IgD-negative memory B cell (primary cell): Measurements from ENCODE around the gene ADCY1. TPM values are rescaled to one million over a fixed set of nuclear protein-coding genes. Genes with fewer than 3 reads are reported as not detected.

Experiments
- H3K27ac Mint-ChIP-seq, 3 donors: one replicate each; pipeline ENCODE4 v1.8.0; 2020 to 2022; ENCODE audit warnings: mild to moderate bottlenecking in 3 of 3, mixed read lengths in 3 of 3, moderate library complexity in 1 of 3
- H3K27me3 Mint-ChIP-seq: one replicate; pipeline ENCODE4 v1.8.0; 2021; ENCODE audit warnings: mixed read lengths
- H3K36me3 Mint-ChIP-seq: one replicate; pipeline ENCODE4 v1.8.0; 2020; ENCODE audit warnings: mild to moderate bottlenecking, mixed read lengths
- H3K4me1 Mint-ChIP-seq, 3 donors: one replicate each; pipeline ENCODE4 v1.8.0; 2020 to 2022; ENCODE audit warnings: mixed read lengths in 3 of 3, mild to moderate bottlenecking in 1 of 3
- H3K4me3 Mint-ChIP-seq, 4 donors: one replicate each; pipeline ENCODE4 v1.8.0; 2020 to 2022; ENCODE audit warnings: mild to moderate bottlenecking in 4 of 4, mixed read lengths in 4 of 4, moderate library complexity in 3 of 4
- H3K9me3 Mint-ChIP-seq, 3 donors: one replicate each; pipeline ENCODE4 v1.8.0; 2020 to 2021; ENCODE audit warnings: mixed read lengths in 3 of 3, mild to moderate bottlenecking in 1 of 3
- polyA plus RNA-seq: library from polyadenylated mRNA; unstranded; fragments of 300-500 nt; fragmentation: Illumina TruSeq; gene quantifications from one replicate; pipeline ENCODE4 v1.2.3, GENCODE V29; 2021

ADCY1 gene
- polyA plus RNA-seq, 1 donor from 2014 or later: 0.18 TPM

DNA sequence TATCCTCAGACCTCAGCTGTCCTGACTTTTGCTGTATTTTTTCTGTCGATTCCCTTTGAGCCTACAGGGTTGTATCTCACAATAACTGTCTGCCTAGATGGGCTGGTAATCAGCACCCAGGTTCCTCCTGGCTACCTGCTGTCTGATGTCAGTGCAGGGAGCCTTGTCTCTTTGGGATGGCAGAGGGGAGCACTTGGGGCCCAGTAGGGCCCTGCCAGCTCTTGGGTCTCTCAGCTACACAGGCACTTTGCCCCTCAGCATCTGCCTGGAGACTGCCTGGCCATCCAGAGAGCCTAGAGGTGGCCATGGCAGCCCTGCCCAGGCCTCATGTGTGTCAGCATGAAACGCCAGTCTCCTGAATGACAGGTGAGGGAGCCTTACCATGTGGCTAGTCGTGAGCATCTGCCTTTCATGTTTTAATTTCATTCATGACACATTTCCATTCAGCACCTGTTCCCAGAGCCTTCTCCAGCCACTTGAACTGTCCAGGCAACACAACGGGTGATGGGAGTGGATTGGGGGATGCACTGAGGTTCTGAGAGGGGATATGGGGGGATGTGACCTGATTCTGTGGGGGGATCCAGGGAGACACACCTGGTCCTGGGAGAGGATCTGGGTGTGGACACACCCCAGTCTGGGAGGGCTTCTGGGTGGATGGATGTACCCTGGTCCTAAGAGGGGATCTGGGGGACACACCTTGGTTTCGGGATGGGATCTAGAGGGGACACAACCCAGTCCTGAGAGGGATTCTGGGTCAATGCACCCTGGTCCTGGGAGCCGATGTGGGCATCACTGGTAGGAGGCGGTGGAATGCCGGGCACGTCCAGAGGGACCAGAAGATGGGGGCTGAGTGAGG is 21.9 kb downstream of the ADCY1 start:
- Mint-ChIP-seq H3K4me3 (no peak overlapping the region), H3K27me3 (no peaks in the 10 kb centered on the region), H3K4me1 (no peaks in the 10 kb centered on the region), H3K27ac (no peak overlapping the region), H3K9me3 (no peaks in the 10 kb centered on the region), H3K36me3 (no peaks in the 10 kb centered on the region)

DNA sequence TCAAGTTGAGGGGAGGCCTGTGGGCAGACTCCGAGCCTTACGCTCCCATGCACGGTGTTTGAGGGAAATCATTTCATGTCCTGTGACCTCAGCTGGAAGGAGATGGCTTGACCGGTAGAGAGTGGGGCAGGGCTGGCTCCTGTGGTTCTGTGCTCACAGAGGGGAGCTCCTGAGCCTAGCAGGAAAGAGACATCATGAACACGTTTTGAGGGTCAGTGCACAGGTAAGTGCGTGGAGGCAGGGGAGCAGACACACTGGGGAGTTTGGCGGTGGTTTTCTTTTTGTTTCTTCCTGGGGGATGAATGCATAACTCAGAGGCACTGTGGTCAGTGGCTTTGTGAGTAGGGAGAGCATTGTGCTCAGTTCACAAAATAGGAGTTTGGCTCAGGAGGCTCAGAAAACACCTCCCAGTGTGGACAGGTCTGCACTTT is 22.5 kb downstream of the ADCY1 start:
- no peaks in the 10 kb centered on the region for H3K4me1 Mint-ChIP-seq
- no peaks in the 10 kb centered on the region for H3K27me3 Mint-ChIP-seq
- no peak overlapping the region for H3K27ac Mint-ChIP-seq
- H3K36me3 Mint-ChIP-seq: no peaks in the 10 kb centered on the region
- H3K4me3 Mint-ChIP-seq: no peak overlapping the region
- H3K9me3 Mint-ChIP-seq: no peaks in the 10 kb centered on the region

DNA sequence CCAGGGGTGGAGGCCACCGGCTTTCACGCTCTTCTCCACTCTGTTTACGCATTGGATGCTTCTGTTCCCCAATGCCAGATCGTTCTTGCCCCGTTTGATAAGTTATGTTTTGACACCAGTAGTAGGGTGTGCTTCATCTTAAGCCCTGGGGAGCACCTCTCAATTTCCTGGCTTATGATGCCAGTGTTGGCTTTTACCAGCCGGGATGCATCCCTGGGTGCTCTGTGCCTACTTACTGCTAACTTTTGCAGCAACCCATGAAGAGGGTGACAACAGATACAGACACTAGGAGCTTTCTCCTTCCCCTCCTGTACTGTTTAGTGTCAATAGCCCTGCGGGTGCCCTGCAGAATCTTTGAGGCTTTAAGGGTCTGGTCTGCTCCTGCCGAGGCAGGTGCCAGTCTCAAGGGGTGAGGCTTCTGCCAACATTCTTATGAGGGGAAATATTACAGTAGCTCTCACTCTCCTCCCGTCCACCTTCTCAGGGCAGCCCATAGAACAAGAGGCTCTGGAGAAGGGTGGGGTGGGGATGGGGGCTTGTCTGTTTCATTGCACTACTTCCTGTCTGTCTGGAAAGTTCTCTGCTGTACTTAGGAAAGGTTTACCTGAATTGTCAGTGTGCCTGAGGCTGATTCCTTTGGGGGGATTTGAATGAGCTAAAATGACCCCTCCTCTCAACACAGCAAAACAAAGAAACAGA is 23.3 kb downstream of the ADCY1 start:
- no peak overlapping the region for H3K27ac Mint-ChIP-seq
- no peaks in the 10 kb centered on the region for H3K4me1 Mint-ChIP-seq
- no peak overlapping the region for H3K4me3 Mint-ChIP-seq
- no peaks in the 10 kb centered on the region for H3K36me3 Mint-ChIP-seq
- no peaks in the 10 kb centered on the region for H3K27me3 Mint-ChIP-seq
- no peaks in the 10 kb centered on the region for H3K9me3 Mint-ChIP-seq

DNA sequence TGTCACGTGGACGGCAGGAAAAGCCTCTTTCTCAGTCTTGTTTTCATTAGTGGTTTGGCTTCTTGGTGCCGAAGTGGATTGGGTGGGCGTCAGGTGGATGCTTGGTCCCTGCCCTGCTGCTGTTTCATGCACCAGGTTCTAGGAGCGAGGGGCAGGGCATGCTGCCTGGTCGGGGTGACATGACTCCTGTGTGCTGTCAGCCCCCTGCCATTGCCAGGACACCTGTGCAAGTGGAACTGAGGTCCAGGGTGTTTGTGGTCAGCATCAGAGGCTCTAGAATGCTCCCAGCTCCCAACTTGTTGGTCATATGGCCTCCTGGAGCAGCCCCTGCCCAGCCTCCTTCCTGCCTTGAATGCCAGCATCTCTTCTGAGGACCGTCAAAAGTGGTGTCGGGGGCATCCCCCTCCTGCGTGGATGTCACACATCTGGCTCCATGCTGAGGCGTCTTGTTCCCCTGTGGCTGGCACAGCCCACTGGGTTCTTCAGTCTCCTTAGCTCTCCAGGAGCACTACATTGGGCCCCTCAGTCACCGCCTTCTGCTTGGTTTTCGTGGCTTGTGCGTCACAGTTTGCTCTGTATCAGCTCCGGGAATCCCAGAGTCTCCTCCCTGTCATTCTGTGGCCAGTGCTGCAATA is 24.8 kb downstream of the ADCY1 start:
- Mint-ChIP-seq H3K36me3 (no peaks in the 10 kb centered on the region), H3K27me3 (no peaks in the 10 kb centered on the region), H3K4me1 (no peaks in the 10 kb centered on the region), H3K9me3 (peaks cover 0 to under 1% (median 0%) of the 10 kb centered on the region in 3 donors), H3K4me3 (no peak overlapping the region), H3K27ac (peak overlapping the region in 1 of 3 donors; percentile 30)

DNA sequence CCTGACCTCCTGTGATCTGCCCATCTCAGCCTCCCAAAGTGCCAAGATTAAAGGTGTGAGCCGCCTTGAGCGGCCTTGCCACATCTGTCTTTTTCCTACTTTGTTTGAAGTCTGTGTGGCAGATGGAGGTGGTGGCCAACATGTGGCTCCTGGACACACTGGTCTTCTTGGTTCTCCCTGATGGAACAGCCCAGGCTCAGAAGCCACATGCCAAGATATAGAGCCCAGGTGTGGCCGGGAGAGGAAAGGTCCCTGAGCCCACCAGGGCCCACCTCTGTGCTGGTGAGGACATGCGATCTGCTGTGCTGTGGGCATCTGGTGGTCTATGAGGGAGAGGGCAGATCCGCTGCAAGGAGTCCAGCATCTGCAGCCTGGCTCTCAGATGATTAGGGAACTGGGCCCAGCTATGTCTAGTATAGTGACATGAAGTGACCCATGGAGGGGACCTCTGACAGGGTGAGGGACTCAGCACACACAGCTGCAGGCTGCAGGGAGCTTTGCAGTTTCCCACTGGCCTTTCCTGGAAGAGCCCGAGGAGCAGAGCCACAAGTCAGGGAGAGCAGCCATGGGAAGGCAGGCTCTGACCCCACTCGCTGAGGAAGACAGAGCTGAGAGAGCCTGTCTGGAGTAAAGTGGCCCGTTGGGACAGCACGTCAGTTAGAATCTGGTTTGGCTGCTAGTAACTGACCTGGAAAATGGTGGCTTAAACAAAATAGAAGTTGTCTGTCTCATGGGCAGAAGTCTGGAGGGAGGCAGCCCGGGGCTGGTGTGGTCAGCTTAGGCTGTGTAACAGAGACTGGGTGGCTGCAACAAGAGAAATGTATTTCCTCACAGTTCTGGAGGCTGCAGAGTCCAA is 25.9 kb downstream of the ADCY1 start:
- Mint-ChIP-seq H3K9me3 (peaks cover 0 to 2% (median 2%) of the 10 kb centered on the region in 3 donors), H3K27ac (no peak overlapping the region), H3K4me3 (no peak overlapping the region), H3K4me1 (no peaks in the 10 kb centered on the region), H3K36me3 (no peaks in the 10 kb centered on the region), H3K27me3 (no peaks in the 10 kb centered on the region)

DNA sequence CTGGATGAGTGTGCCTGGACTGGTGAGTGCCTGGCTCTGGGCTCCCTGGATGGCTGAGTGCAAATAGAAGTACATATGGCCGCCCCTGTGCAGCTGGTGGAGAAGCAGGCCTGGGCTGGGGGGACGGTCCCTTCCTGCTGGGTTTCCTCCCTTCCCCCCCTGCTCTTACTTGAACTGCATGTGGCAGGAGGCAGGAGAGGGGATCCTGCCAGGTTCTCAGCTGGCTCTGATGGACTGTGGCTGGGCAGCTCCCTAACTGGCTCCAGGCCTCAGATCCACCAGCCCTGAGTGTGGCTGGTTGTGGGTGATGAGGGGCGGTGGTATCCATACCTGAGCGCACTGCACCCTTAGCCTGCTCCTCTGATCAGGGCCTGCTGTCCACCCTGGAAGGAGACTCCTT is 26.9 kb downstream of the ADCY1 start:
- Mint-ChIP-seq H3K27me3 (peaks cover 2% of the 10 kb centered on the region), H3K4me3 (no peak overlapping the region), H3K9me3 (peaks cover 2 to 4% (median 3%) of the 10 kb centered on the region in 3 donors), H3K4me1 (no peaks in the 10 kb centered on the region), H3K27ac (no peak overlapping the region), H3K36me3 (no peaks in the 10 kb centered on the region)

DNA sequence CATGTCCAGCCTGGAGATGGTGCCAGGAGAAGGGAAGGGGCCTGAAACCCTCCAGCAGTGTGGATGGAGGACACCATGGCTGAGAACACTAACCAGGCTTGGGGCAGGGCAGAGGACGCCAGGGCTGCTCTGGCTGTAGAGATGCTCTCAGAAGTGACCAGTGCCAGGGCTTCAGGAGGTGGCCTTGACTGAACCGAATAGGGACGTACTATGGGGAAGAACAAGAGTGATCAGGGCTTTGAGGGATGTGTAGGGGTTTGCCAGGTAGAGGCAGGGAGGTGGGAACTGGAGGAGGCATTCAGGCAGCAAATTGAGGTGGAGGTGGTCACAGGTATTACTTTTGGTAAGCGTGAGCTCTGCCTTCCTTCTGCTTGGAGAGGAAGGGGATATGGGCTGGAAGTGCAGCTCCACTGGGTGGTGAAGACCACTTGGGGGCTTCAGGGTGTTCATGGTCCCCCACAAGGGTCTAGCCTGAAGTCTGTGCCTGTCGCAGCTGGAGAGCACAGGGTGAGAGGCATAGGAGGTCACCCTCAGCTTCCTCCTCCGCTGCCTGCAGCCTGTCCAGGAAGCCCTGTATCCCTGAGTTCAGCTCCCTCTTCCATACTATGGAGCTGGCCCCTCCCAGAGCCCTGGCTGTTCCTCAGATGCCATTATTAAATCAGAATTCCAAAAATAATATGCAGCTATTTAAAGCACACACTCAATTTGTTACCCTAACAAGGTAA is 27.8 kb downstream of the ADCY1 start:
- Mint-ChIP-seq H3K27me3 (peaks cover 3% of the 10 kb centered on the region), H3K4me3 (no peak overlapping the region), H3K36me3 (no peaks in the 10 kb centered on the region), H3K9me3 (peaks cover 2 to 4% (median 3%) of the 10 kb centered on the region in 3 donors), H3K27ac (no peak overlapping the region), H3K4me1 (no peaks in the 10 kb centered on the region)

DNA sequence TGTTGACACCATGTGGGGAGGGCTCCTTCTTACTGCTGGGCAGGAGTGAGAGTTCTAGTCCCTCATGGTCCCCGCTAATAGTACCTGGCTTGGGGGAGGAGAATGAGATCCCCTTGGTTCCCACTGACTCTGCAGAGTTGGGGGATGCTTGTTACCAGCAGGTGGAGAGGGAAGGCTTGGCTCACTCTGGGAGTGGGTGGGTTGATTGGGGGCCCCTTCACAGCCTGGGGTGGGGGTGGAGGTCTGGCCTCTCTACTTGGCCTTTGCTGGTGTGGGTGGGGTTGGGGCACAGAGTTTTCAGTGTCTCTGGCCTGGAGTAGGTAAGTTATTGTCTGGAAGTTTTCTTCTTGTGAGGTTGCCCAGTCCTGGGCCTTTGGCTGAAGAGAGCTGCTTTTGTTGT is 31.9 kb downstream of the ADCY1 start:
- Mint-ChIP-seq H3K9me3 (peaks cover 3 to 4% (median 4%) of the 10 kb centered on the region in 3 donors), H3K27me3 (peaks cover 8% of the 10 kb centered on the region), H3K4me3 (no peak overlapping the region), H3K36me3 (peaks cover 2% of the 10 kb centered on the region), H3K27ac (no peak overlapping the region), H3K4me1 (no peaks in the 10 kb centered on the region)

DNA sequence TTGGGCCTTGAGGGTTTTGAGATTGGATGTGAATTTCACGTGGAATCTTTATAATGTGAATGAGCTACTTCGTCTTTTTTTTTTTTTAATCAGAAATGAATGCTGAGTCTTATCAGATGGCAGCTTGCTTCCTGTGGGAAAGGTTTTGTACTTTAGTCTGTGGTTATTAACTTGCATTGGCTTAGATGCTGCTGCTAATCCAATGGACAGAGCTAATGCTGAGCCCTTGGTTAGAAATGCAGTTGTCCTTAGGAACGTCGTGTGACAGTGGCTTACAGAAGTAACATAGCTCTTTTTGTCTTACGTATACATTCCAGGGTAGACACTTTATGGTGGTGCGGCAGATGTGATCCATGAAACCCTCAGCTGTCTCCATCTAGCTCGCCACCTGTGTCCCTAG is 32.8 kb downstream of the ADCY1 start:
- Mint-ChIP-seq H3K4me3 (no peak overlapping the region), H3K36me3 (peaks cover 2% of the 10 kb centered on the region), H3K9me3 (peaks cover 3 to 4% (median 4%) of the 10 kb centered on the region in 3 donors), H3K27ac (no peak overlapping the region), H3K27me3 (peaks cover 10% of the 10 kb centered on the region), H3K4me1 (no peaks in the 10 kb centered on the region)

DNA sequence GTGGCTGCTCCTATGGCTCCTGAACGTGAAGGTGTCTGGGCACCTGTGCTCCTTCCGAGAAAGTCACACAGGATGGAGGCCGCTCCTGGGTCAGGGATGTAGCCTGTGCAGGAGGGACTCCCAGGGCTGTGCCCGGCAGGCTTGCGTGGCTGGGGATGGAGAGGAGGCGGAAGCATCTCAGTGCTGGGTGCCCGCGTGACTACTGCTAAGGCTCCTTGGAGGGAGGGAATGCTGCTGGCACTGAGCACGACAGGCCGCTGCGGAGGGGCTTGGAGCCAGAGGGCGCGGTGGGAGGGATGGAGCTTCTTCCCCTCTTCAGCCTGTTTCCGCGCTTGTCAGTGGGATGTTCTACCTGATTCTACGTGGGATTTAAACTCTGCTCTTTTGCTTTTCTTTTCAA is 35.0 kb downstream of the ADCY1 start:
- H3K9me3 Mint-ChIP-seq: peaks cover 9 to 13% (median 12%) of the 10 kb centered on the region in 3 donors
- H3K27ac Mint-ChIP-seq: no peak overlapping the region
- peaks cover 10% of the 10 kb centered on the region for H3K27me3 Mint-ChIP-seq
- H3K36me3 Mint-ChIP-seq: peaks cover 2% of the 10 kb centered on the region
- no peak overlapping the region for H3K4me3 Mint-ChIP-seq
- H3K4me1 Mint-ChIP-seq: no peaks in the 10 kb centered on the region

DNA sequence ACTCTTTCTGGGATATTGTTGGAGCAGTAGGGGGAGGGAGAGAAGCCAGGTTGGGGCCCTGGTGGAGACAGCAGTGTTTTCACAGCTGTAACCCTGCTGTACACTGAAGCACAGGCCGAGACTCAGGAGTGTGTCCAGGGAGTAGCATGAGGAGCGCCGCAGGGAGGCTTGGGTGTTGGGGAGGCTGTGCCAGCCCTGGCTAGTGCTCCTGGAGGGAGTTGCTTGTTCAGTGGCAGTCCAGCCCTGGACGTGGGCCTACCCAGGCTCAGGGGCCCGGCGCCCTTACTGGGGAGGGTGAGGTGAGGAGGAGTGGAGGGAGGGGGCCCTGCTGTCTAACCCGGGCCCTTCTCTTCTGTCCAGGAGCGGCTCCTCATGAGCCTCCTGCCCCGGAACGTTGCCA is 35.9 kb downstream of the ADCY1 start:
- H3K27ac Mint-ChIP-seq: no peak overlapping the region
- H3K4me1 Mint-ChIP-seq: no peaks in the 10 kb centered on the region
- H3K9me3 Mint-ChIP-seq: peaks cover 13 to 19% (median 18%) of the 10 kb centered on the region in 3 donors

DNA sequence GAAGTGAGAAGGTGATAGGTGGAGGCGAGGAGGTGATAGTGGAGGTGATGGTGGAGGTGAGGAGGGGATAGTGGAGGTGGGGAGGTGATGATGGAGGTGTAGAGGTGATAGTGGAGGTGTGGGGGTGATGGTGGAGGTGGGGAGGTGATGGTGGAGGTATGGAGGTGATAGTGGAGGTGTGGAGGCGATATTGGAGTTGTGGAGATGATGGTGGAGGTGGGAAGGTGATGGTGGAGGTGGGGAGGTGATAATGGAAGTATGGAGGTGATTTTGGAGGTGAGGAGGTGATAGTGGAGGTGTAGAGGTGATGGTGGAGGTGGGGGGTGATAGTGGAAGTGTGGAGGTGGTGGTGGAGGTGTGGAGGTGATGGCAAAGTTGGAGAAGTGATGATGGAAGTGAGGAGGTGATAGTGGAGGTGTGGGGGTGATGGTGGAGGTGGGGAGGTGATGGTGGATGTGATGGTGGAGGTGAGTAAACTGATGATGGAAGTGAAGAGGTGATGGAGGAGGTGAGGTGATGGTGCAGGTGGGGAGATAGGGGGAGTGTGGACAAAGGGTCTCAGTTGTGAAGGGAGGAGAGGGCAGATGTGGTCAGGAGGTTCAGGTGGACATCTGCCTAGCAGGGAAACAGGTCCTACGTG is 36.6 kb downstream of the ADCY1 start:
- no peaks in the 10 kb centered on the region for H3K4me1 Mint-ChIP-seq
- no peak overlapping the region for H3K4me3 Mint-ChIP-seq
- peaks cover 10% of the 10 kb centered on the region for H3K27me3 Mint-ChIP-seq
- no peak overlapping the region for H3K27ac Mint-ChIP-seq
- peaks cover 2% of the 10 kb centered on the region for H3K36me3 Mint-ChIP-seq
- H3K9me3 Mint-ChIP-seq: peaks cover 10 to 21% (median 18%) of the 10 kb centered on the region in 3 donors

More for the DNA sequence above, 35.9 kb downstream of the ADCY1 start:
- Mint-ChIP-seq H3K4me3 (no peak overlapping the region), H3K27me3 (peaks cover 11% of the 10 kb centered on the region), H3K36me3 (peaks cover 2% of the 10 kb centered on the region)

DNA sequence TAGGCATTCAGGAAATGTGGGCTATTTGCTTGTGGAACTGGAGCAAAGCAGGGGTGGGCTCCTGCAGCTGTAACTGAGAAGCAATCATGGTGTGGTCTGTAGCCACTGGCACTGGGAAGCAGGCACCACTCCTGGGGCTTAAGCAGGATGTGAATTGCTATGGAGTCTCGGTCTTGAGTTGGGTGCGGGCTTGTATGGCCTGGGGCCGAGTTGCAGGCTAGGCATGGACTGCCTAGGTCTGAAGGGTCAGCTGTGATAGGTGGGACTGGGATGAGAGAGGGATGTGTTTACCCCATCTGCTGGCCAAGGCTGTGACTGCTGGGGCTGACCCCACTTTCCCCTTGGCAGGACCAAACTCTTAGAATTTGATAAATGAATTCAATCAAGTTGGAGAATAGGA is 43.0 kb downstream of the ADCY1 start:
- Mint-ChIP-seq H3K27ac (no peak overlapping the region), H3K36me3 (peaks cover 5% of the 10 kb centered on the region), H3K4me3 (no peak overlapping the region), H3K4me1 (no peaks in the 10 kb centered on the region), H3K27me3 (peaks cover 1% of the 10 kb centered on the region), H3K9me3 (peaks cover 10 to 49% (median 36%) of the 10 kb centered on the region in 3 donors)

DNA sequence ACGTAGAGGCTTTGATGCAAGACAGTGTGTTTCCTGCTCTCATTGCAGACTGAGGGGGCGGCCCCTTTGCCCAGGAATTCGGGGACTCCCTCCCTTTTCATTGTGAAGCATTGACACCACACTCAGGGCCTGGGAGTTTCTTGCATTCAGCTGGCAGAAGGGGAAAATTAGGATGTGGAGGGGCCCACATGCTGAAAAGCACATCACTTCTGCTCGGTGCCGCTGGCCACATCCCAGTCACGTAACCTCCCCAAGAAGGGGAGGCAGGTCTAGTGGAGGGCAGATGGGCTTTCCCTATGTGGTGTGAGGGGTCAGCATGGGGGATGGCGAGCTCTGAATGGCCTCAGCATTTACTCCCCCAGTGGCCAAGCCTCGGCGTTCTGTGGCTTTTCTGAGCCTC is 47.9 kb downstream of the ADCY1 start:
- H3K36me3 Mint-ChIP-seq: peaks cover 2% of the 10 kb centered on the region
- H3K4me1 Mint-ChIP-seq: no peaks in the 10 kb centered on the region
- H3K9me3 Mint-ChIP-seq: peaks cover 1 to 18% (median 11%) of the 10 kb centered on the region in 3 donors
- H3K27me3 Mint-ChIP-seq: no peaks in the 10 kb centered on the region
- H3K4me3 Mint-ChIP-seq: no peak overlapping the region
- H3K27ac Mint-ChIP-seq: no peak overlapping the region
